ENCODE results near the gene NXPH1.

- TF ChIP-seq POLR2A (IDR thresholded peaks at IDR 0.05) (no peak), CTCF (IDR thresholded peaks at IDR 0.05 in 4 of 5, conservative IDR thresholded peaks at IDR 0.05 in 1 of 5) (no peak)
These were observed 46.4 kb upstream of the NXPH1 start for GRCh38 chr7:8386926-8387550.
